GM12878 (cell line): ENCODE data around the gene REEP2.

Experiments used
- CBX5 ChIP-seq: sonication (generic); IDR thresholded peaks from 2 replicates; pipeline ENCODE4 v1.6.1; 2016; ENCODE audit warnings: low read depth, moderate library complexity, mild to moderate bottlenecking, inconsistent platforms
- CTCF ChIP-seq, 3 experiments: IDR thresholded peaks in 2 of 3; conservative IDR thresholded peaks in 1 of 3; 2 replicates each; pipeline ENCODE4 v1.5.1; 2011; ENCODE audit warnings: low read depth in 3 of 3, low read length in 3 of 3, mild to moderate bottlenecking in 3 of 3, control low read depth in 2 of 3, moderate library complexity in 2 of 3, inconsistent platforms in 1 of 3, mixed read lengths in 1 of 3; ENCODE audit not compliant: control insufficient read depth in 2 of 3, insufficient read depth in 1 of 3; ENCODE audit errors: extremely low read depth in 1 of 3
- FOS ChIP-seq: IDR thresholded peaks from 3 replicates; pipeline ENCODE4 v1.6.1; 2011; ENCODE audit warnings: borderline replicate concordance; ENCODE audit not compliant: insufficient read length; ENCODE audit errors: extremely low read depth
- NFIC ChIP-seq: IDR thresholded peaks from 2 replicates; pipeline ENCODE4 v1.6.1; 2012; ENCODE audit warnings: low read depth, mild to moderate bottlenecking, inconsistent platforms, low read length, moderate library complexity
- NFYB ChIP-seq: IDR thresholded peaks from 2 replicates; pipeline ENCODE4 v1.6.1; 2011; ENCODE audit warnings: low read depth, mild to moderate bottlenecking, low read length, improper control_type of control experiment, moderate library complexity; ENCODE audit not compliant: insufficient read depth
- POLR2AphosphoS2 ChIP-seq: IDR thresholded peaks from 2 replicates; pipeline ENCODE4 v1.6.1; 2011; ENCODE audit warnings: low read depth, mild to moderate bottlenecking, low read length, improper control_type of control experiment, moderate library complexity
- POLR2AphosphoS5 ChIP-seq: IDR thresholded peaks from 2 replicates; pipeline ENCODE4 v1.6.1; 2011; ENCODE audit warnings: mild to moderate bottlenecking, low read length, inconsistent platforms
- RAD21 ChIP-seq: IDR thresholded peaks from 2 replicates; pipeline ENCODE4 v1.6.1; 2011; ENCODE audit warnings: mild to moderate bottlenecking, low read depth, low read length, moderate library complexity; ENCODE audit not compliant: insufficient read depth
- RCOR1 ChIP-seq: conservative IDR thresholded peaks from 2 replicates; pipeline ENCODE4 v1.6.1; 2012; ENCODE audit warnings: low read depth, low read length, improper control_type of control experiment
- REST ChIP-seq: IDR thresholded peaks from 2 replicates; pipeline ENCODE4 v1.6.1; 2012; ENCODE audit warnings: mild to moderate bottlenecking, low read depth, low read length
- SIX5 ChIP-seq: IDR thresholded peaks from 2 replicates; pipeline ENCODE4 v1.6.1; 2011; ENCODE audit warnings: mild to moderate bottlenecking, low read depth, low read length, moderate library complexity; ENCODE audit not compliant: severe bottlenecking

GRCh38 chr5:138489683-138490061, 50.8 kb downstream of the REEP2 start:
- TF ChIP-seq RAD21: no peak
- TF ChIP-seq CBX5: no peak
- TF ChIP-seq FOS: no peak
- no peak for TF ChIP-seq NFIC
- TF ChIP-seq POLR2AphosphoS5: no peak
- no peak for TF ChIP-seq CTCF (IDR thresholded peaks at IDR 0.05 in 2 of 3, conservative IDR thresholded peaks at IDR 0.05 in 1 of 3; ENCODE audit: control insufficient read depth in 2 of 3, extremely low read depth in 1 of 3, insufficient read depth in 1 of 3, low read depth in 3 of 3, low read length in 3 of 3)
- TF ChIP-seq REST: no peak
- TF ChIP-seq RCOR1: no peak
- TF ChIP-seq SIX5: no peak
- no peak for TF ChIP-seq NFYB
- no peak for TF ChIP-seq POLR2AphosphoS2
